K562 (cell line): ENCODE results near the gene PRUNE1. TPM values are rescaled to one million over a fixed set of nuclear protein-coding genes. Genes with fewer than 3 reads are reported as not detected.

Experiments
- ASH1L ChIP-seq: fragments of 450-650 bp; IDR thresholded peaks from 2 replicates; pipeline ENCODE4 v1.6.1; 2018; ENCODE audit warnings: borderline replicate concordance, mild to moderate bottlenecking, low read depth; ENCODE audit not compliant: partially characterized antibody
- ATF7 ChIP-seq: fragments of 450-650 bp; IDR thresholded peaks from 2 replicates; pipeline ENCODE4 v1.7.1; 2014; ENCODE audit warnings: mild to moderate bottlenecking, moderate library complexity
- CBFB ChIP-seq: sonication (generic); formaldehyde crosslinking; IDR thresholded peaks from 2 replicates; pipeline ENCODE4 v1.4.0; 2020; ENCODE audit warnings: mild to moderate bottlenecking, missing genetic modification reagents
- CBX5 ChIP-seq: IDR thresholded peaks from 2 replicates; pipeline ENCODE4 v1.6.1; 2014; ENCODE audit warnings: low read depth, borderline replicate concordance
- ELF1 ChIP-seq: fragments of 200-800 bp; sonication (Bioruptor generic); IDR thresholded peaks from 2 replicates; pipeline ENCODE4 v1.6.1; 2016; ENCODE audit warnings: missing genetic modification characterization, missing compliant biosample characterization
- GABPA ChIP-seq: fragments of 200-800 bp; sonication (Bioruptor generic); conservative IDR thresholded peaks from 2 replicates; pipeline ENCODE4 v1.6.1; 2016; ENCODE audit warnings: low read depth, missing genetic modification characterization, missing compliant biosample characterization
- HDAC2 ChIP-seq: fragments of 450-650 bp; IDR thresholded peaks from 2 replicates; pipeline ENCODE4 v1.6.1; 2016; ENCODE audit warnings: mild to moderate bottlenecking
- HNRNPLL ChIP-seq: fragments of 200-400 bp; formaldehyde crosslinking; IDR thresholded peaks from 2 replicates; pipeline ENCODE4 v1.6.1; 2017; ENCODE audit warnings: low read length, low read depth, mild to moderate bottlenecking; ENCODE audit not compliant: poor library complexity, severe bottlenecking
- JUNB ChIP-seq: fragments of 450-650 bp; formaldehyde crosslinking; conservative IDR thresholded peaks from 2 replicates; pipeline ENCODE4 v1.4.0; 2020; ENCODE audit warnings: mild to moderate bottlenecking
- LARP7 ChIP-seq: fragments of 450-650 bp; IDR thresholded peaks from 2 replicates; pipeline ENCODE4 v1.6.1; 2016
- MTA3 ChIP-seq: fragments of 450-650 bp; formaldehyde crosslinking; IDR thresholded peaks from 2 replicates; pipeline ENCODE4 v1.6.1; 2017; ENCODE audit warnings: mild to moderate bottlenecking, borderline replicate concordance
- NEUROD1 ChIP-seq: fragments of 150-350 bp; IDR thresholded peaks from 2 replicates; pipeline ENCODE4 v1.6.1; 2014; ENCODE audit warnings: borderline replicate concordance, low read length, low read depth; ENCODE audit not compliant: partially characterized antibody
- THAP12 ChIP-seq: fragments of 250-450 bp; sonication (Bioruptor Pico); IDR thresholded peaks from 2 replicates; pipeline ENCODE4 v1.9.0; 2021; ENCODE audit warnings: mild to moderate bottlenecking, inconsistent platforms
- TRIM25 ChIP-seq: fragments of 450-650 bp; IDR thresholded peaks from 2 replicates; pipeline ENCODE4 v1.7.0; 2016; ENCODE audit warnings: borderline replicate concordance
- ZNF551 ChIP-seq: fragments of 250-450 bp; sonication (Bioruptor Pico); IDR thresholded peaks from 2 replicates; pipeline ENCODE4 v1.5.0; 2021; ENCODE audit warnings: mild to moderate bottlenecking, moderate library complexity
- polyA plus RNA-seq, 8 experiments: library from polyadenylated mRNA; depleted of rRNA in 4 of 8; stranded (reverse) in 5 of 8; unstranded in 3 of 8; fragments of >200 nt; fragmentation: Nextera tagmentation in 2 of 8; fragmentation: Illumina TruSeq in 1 of 8; extraction: Ambion mirVana in 2 of 8; extraction: Trizol in 1 of 8; gene quantifications; 2 replicates each; pipeline versions ENCODE4 v1.2.1 to v1.2.3, GENCODE V29; 2011 to 2014; ENCODE audit warnings: inconsistent platforms in 1 of 8, missing spikeins in 1 of 8
- total RNA-seq, 7 experiments: library from RNA; depleted of rRNA in 6 of 7; stranded (reverse); fragments of >200 nt in 6 of 7; fragmentation: Illumina TruSeq in 2 of 7; extraction: Trizol in 2 of 7; gene quantifications; 2 replicates each; pipeline versions ENCODE4 v1.2.1 to v1.2.3, GENCODE V29; 2011 to 2021; ENCODE audit warnings: low replicate concordance in 1 of 7
- TF ChIP-seq, protein P1 (sequence below), 2 experiments: fragments of 250-450 bp in 1 of 2; fragments of 450-650 bp in 1 of 2; sonication (Bioruptor Pico) in 1 of 2; IDR thresholded peaks; 2 replicates each; pipeline versions ENCODE4 v1.6.1 to v1.8.0; 2016 to 2021; ENCODE audit warnings: mild to moderate bottlenecking in 2 of 2, moderate library complexity in 2 of 2, missing compliant biosample characterization in 1 of 2, missing genetic modification characterization in 1 of 2
- TF ChIP-seq, protein P2 (sequence below): fragments of 250-450 bp; sonication (Bioruptor Pico); IDR thresholded peaks from 2 replicates; pipeline ENCODE4 v1.4.0; 2020; ENCODE audit warnings: mild to moderate bottlenecking, moderate library complexity

The PRUNE1 gene
- total and polyA plus RNA-seq, 9 of the 15 experiments (the other 6 are each of a cell fraction or from before 2014, with no cell fraction given), result 16.7 to 48.3 (median 26.2) TPM

DNA sequence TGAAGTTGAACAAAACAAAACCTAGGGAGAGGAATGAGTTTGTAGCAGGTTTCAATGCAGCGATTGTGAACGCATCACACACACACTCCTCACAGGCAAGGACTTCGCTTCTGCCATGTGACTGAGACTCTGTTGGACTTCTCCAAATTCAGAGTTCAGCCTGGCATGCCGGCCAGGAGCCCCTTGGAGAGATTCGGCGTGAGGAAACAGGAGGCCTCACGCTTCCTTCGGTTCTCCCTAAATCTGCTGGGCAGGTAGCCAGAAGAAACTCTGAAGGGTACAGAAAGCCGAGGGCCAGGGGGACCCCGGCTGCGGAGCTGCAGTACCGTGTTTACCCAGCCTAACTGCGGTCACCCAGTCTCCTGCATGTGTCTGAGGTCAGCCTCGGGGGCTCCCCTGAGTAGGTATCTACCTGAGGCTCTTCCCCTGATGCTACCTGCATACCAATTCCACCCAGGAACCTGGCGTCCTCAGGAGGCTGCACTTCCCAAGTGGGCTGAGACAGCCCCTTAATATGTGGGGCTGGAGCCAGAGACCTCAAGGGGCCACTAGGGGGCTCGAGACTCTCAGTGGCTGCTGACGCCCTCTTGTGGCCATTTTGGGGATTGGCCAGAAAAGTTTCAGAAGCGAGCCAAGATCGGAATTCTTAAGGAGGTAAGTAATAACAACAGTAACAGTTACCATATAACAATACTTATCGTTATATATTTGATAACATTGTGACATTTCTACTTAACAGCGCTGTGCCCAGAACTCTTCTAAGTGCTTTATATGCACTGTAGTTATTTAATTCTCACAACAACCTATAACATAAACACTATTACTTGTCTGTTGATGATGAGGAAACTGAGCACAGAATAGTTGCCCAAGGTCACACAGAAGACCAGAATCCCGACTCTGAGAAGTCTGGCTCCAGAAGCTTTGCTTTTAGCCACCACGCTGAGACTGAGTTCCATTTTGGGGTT, 28.9 kb upstream of the PRUNE1 start (continued):
- TF ChIP-seq TRIM25 (no peak), CBFB (CRISPR knock-in tag) (peak; percentile 82), MTA3 (0 out of 2 replicates have a peak, but pooled peaks have one; percentile 6), ATF7 (peak; percentile 50), NEUROD1 (peak; percentile 18), LARP7 (no peak), ELF1 (no peak), ASH1L (no peak), HDAC2 (no peak), JUNB (CRISPR knock-in tag) (no peak), GABPA (tag) (no peak), HNRNPLL (no peak), CBX5 (no peak), ZNF551 (no peak), THAP12 (CRISPR knock-in tag) (no peak)
- TF ChIP-seq, protein P1, sequence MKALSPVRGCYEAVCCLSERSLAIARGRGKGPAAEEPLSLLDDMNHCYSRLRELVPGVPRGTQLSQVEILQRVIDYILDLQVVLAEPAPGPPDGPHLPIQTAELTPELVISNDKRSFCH (CRISPR knock-in tag; IDR thresholded peaks at IDR 0.05), result no peak
- TF ChIP-seq, protein P1 (tag; IDR thresholded peaks at IDR 0.05), result 0 out of 2 replicates have a peak, but pooled peaks have one; percentile 43
- TF ChIP-seq, protein P2, sequence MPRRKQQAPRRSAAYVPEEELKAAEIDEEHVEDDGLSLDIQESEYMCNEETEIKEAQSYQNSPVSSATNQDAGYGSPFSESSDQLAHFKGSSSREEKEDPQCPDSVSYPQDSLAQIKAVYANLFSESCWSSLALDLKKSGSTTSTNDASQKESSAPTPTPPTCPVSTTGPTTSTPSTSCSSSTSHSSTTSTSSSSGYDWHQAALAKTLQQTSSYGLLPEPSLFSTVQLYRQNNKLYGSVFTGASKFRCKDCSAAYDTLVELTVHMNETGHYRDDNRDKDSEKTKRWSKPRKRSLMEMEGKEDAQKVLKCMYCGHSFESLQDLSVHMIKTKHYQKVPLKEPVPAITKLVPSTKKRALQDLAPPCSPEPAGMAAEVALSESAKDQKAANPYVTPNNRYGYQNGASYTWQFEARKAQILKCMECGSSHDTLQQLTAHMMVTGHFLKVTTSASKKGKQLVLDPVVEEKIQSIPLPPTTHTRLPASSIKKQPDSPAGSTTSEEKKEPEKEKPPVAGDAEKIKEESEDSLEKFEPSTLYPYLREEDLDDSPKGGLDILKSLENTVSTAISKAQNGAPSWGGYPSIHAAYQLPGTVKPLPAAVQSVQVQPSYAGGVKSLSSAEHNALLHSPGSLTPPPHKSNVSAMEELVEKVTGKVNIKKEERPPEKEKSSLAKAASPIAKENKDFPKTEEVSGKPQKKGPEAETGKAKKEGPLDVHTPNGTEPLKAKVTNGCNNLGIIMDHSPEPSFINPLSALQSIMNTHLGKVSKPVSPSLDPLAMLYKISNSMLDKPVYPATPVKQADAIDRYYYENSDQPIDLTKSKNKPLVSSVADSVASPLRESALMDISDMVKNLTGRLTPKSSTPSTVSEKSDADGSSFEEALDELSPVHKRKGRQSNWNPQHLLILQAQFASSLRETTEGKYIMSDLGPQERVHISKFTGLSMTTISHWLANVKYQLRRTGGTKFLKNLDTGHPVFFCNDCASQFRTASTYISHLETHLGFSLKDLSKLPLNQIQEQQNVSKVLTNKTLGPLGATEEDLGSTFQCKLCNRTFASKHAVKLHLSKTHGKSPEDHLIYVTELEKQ (CRISPR knock-in tag), result no peak
